SJSA1 (cell line): ENCODE data around the gene SLFN12. TPM values are rescaled to one million over a fixed set of nuclear protein-coding genes. Genes with fewer than 3 reads are reported as not detected.

Experiments used
- total RNA-seq: library from RNA; depleted of rRNA; stranded (reverse); fragments of >200 nt; shearing (Covaris generic); gene quantifications from 2 replicates; pipeline ENCODE4 v1.2.3, GENCODE V29; 2014; rRNA removed

Gene SLFN12
- total RNA-seq, 1 experiment from 2014 or later: 65.4 TPM

Other genes starting within 250 kb of the SLFN12 start
- gene SLC35G3, start 238.1 kb downstream of the SLFN12 start, total RNA-seq: not detected in 2 replicates
- gene SLFN5, start 189.4 kb downstream of the SLFN12 start, total RNA-seq: 12.9 and 20.9 TPM in 2 replicates
- gene SLFN11, start 58.9 kb downstream of the SLFN12 start, total RNA-seq: 13.9 and 29.1 TPM in 2 replicates
- gene SLFN13, start 16.3 kb upstream of the SLFN12 start, total RNA-seq: 0.68 and 1.0 TPM in 2 replicates
- 0.72 and 1.4 TPM in 2 replicates for gene SLFN12L, start 105.2 kb upstream of the SLFN12 start, total RNA-seq
- gene SLFN14, start 128.3 kb upstream of the SLFN12 start, total RNA-seq: not detected in 2 replicates
- 4.8 and 5.8 TPM in 2 replicates for gene PEX12, start 146.1 kb upstream of the SLFN12 start, total RNA-seq
- 76.0 and 109 TPM in 2 replicates for gene AP2B1, start 154.8 kb upstream of the SLFN12 start, total RNA-seq